ENCODE data around the gene PPM1H. TPM values are rescaled to one million over a fixed set of nuclear protein-coding genes. Genes with fewer than 3 reads are reported as not detected.

The PPM1H gene
- total and polyA plus RNA-seq, 2 of the 8 experiments (the other 6 are each of a cell fraction or from before 2014, with no cell fraction given), result 16.4 to 36.1 TPM

GRCh38 chr12:62978768-62979167 is 43.8 kb upstream of the PPM1H start:
- Histone ChIP-seq H2BK5ac (ENCODE audit: low read depth, low read length) (no peak overlapping the region), H3K4me2 (ENCODE audit: insufficient read depth in 1 of 2, low read depth in 2 of 2, low read length in 2 of 2) (no peak overlapping the region), H4K8ac (ENCODE audit: extremely low read depth, insufficient read depth, low read length) (no peak overlapping the region), H3K9me3 (ENCODE audit: insufficient read depth in 2 of 2, low read depth in 1 of 2, low read length in 1 of 2) (no peaks in the 10 kb centered on the region), H3K9ac (replicated peaks in 1 of 4; ENCODE audit: extremely low read depth in 1 of 4, low read depth in 3 of 4, low read length in 3 of 4) (no peak overlapping the region), H4K20me1 (replicated peaks in 1 of 2; ENCODE audit: control insufficient read depth in 1 of 2, insufficient read depth in 2 of 2, low read length in 2 of 2) (no peaks in the 10 kb centered on the region), H3K4me3 (ENCODE audit: extremely low read depth in 1 of 4, insufficient read depth in 2 of 4, low read depth in 3 of 4, low read length in 4 of 4) (no peak overlapping the region), H3K23ac (ENCODE audit: insufficient read length) (no peak overlapping the region), H2AFZ (ENCODE audit: low read length) (no peak overlapping the region), H2BK120ac (replicated peaks; ENCODE audit: low read depth, low read length) (no peak overlapping the region), H3K4me1 (replicated peaks in 1 of 4; ENCODE audit: control insufficient read depth in 3 of 4, insufficient read depth in 4 of 4, low read length in 3 of 4) (no peaks in the 10 kb centered on the region), H3K23me2 (ENCODE audit: low read depth, low read length) (no peaks in the 10 kb centered on the region), H2AK5ac (ENCODE audit: low read depth, low read length) (no peak overlapping the region), H2BK15ac (ENCODE audit: low read length) (no peak overlapping the region), H2BK12ac (ENCODE audit: low read depth, low read length) (no peak overlapping the region), H2BK20ac (ENCODE audit: low read length) (no peak overlapping the region), H4K91ac (replicated peaks; ENCODE audit: insufficient read length, low read length) (no peak overlapping the region), H3K79me2 (ENCODE audit: control insufficient read depth in 1 of 2, insufficient read depth in 2 of 2, low read length in 2 of 2) (no peaks in the 10 kb centered on the region), H3K27ac (ENCODE audit: low read depth, low read length) (no peak overlapping the region), H3K56ac (replicated peaks; ENCODE audit: insufficient read length, low read depth, low read length) (no peak overlapping the region), H3K4ac (replicated peaks; ENCODE audit: insufficient read length, low read depth, low read length) (no peak overlapping the region), H3K79me1 (ENCODE audit: low read depth, low read length) (no peaks in the 10 kb centered on the region), H3K14ac (ENCODE audit: insufficient read length) (no peak overlapping the region), H3K18ac (ENCODE audit: extremely low read depth, low read length) (no peak overlapping the region), H4K5ac (ENCODE audit: insufficient read length, low read depth, low read length) (no peak overlapping the region), H3K27me3 (replicated peaks in 1 of 4; ENCODE audit: control insufficient read depth in 3 of 4, extremely low read depth in 1 of 4, insufficient read depth in 3 of 4, low read length in 3 of 4) (no peaks in the 10 kb centered on the region), H3K36me3 (ENCODE audit: control insufficient read depth in 2 of 4, insufficient read depth in 4 of 4, low read length in 3 of 4) (no peaks in the 10 kb centered on the region)
- POLR2A ChIA-PET (ENCODE audit: partially characterized antibody), result no interaction called here
- FAIRE-seq (no peak), DNase-seq (ENCODE audit: low read depth in 1 of 2, low spot score in 2 of 2) (no peak)
- CTCF ChIA-PET (ENCODE audit: partially characterized antibody), result interaction anchor here (2.0 kb wide), 1 partner anchor 44 kb away, joined by 5 read pairs; the partner anchor contains the start of gene PPM1H
- no peak for TF ChIP-seq SP2 (IDR thresholded peaks at IDR 0.05; ENCODE audit: low read length)
- TF ChIP-seq TAF7 (optimal IDR thresholded peaks at IDR 0.05; ENCODE audit: borderline replicate concordance, low read depth, low read length), result no peak
- no peak for TF ChIP-seq RBBP5 (IDR thresholded peaks at IDR 0.05; ENCODE audit: borderline replicate concordance, low read depth, low read length)
- no peak for TF ChIP-seq SRF (IDR thresholded peaks at IDR 0.05; ENCODE audit: low read depth, low read length)
